ENCODE measurements around the gene EID3.
"Not testable (repeated sequence)": the region's sequence is repeated elsewhere in the genome, so short reads cannot be mapped to it uniquely, and the experiment has no call there.

EID3 gene

GRCh38 chr12:104303538-104304151 is at the start of gene EID3:
Gene EID3 (plus strand): TSS chr12:104303739. CDS start chr12:104303935, 196 bp downstream.
- H3K27ac ChIP-seq: peak within 1 kb of the TSS; percentile 60
- peak; percentile 74 for DNase-seq (ENCODE audit: low spot score)
- POLR2A ChIA-PET (ENCODE audit: low non-redundant PET): no interaction called here
- CTCF ChIA-PET: interaction anchor here (0.5 to 1.1 kb wide), 4 partner anchors 8 to 483 kb away, joined by 3 to 4 read pairs (median 4); no protein-coding TSS in a partner anchor
- TF ChIP-seq CTCF (conservative IDR thresholded peaks at IDR 0.05; ENCODE audit: low read depth): no peak

- no peak overlapping the region for H3K27ac ChIP-seq
- CTCF ChIA-PET: no interaction called here
- no peak for DNase-seq (ENCODE audit: low spot score)
- no peak for TF ChIP-seq CTCF (conservative IDR thresholded peaks at IDR 0.05; ENCODE audit: low read depth)
- POLR2A ChIA-PET (ENCODE audit: low non-redundant PET): no interaction called here
These were observed 45.5 kb upstream of the EID3 start for GRCh38 chr12:104257913-104258472.

GRCh38 chr12:104258476-104259067 is 45.0 kb upstream of the EID3 start:
- ChIA-PET POLR2A (ENCODE audit: low non-redundant PET) (no interaction called here), CTCF (no interaction called here)
- H3K27ac ChIP-seq: no peak overlapping the region
- TF ChIP-seq CTCF (conservative IDR thresholded peaks at IDR 0.05; ENCODE audit: low read depth): no peak
- no peak for DNase-seq (ENCODE audit: low spot score)

- ChIA-PET POLR2A (ENCODE audit: low non-redundant PET) (no interaction called here), CTCF (interaction anchor here (1.1 kb wide), 1 partner anchor 23 kb away, joined by 4 read pairs; no protein-coding TSS in a partner anchor)
- H3K27ac ChIP-seq: peak overlapping the region; percentile 60
- no peak for DNase-seq (ENCODE audit: low spot score)
- no peak for TF ChIP-seq CTCF (conservative IDR thresholded peaks at IDR 0.05; ENCODE audit: low read depth)
These were observed 40.5 kb upstream of the EID3 start for GRCh38 chr12:104263026-104263425.

- peak; percentile 70 for DNase-seq (ENCODE audit: low spot score)
- peak overlapping the region; percentile 60 for H3K27ac ChIP-seq
- TF ChIP-seq CTCF (conservative IDR thresholded peaks at IDR 0.05; ENCODE audit: low read depth): no peak
- CTCF ChIA-PET: interaction anchor here (1.1 kb wide), 1 partner anchor 22 kb away, joined by 4 read pairs; no protein-coding TSS in a partner anchor
- POLR2A ChIA-PET (ENCODE audit: low non-redundant PET): interaction anchor here (0.6 kb wide), 1 partner anchor 14 kb away, joined by 3 read pairs; no protein-coding TSS in a partner anchor
These were observed 39.8 kb upstream of the EID3 start for GRCh38 chr12:104263580-104264358.

- H3K27ac ChIP-seq; DNase-seq (ENCODE audit: low spot score); POLR2A ChIA-PET (ENCODE audit: low non-redundant PET): not testable (repeated sequence)
- CTCF ChIA-PET: interaction anchor here (0.6 kb wide), 1 partner anchor 12 kb away, joined by 13 read pairs; no protein-coding TSS in a partner anchor
These were observed 38.1 kb upstream of the EID3 start for GRCh38 chr12:104265436-104265835.

All from RWPE1 (cell line).